PC-3 (cell line): ENCODE measurements around the gene VTCN1. TPM values are rescaled to one million over a fixed set of nuclear protein-coding genes. Genes with fewer than 3 reads are reported as not detected.

Experiments used
- ATAC-seq: fragments of 200-7000 bp; cut with Tn5 transposase; 2 replicates; pipeline ENCODE4 v1.9.1; 2020; ENCODE audit warnings: mild to moderate bottlenecking, moderate library complexity
- BruUV-seq: library from RNA; stranded (reverse); fragments of 400-500 nt; replicated peaks from 2 replicates; lab custom pipeline; 2021; lab: Mats Ljungman, UMichigan
- CTCF ChIA-PET: fragments of 300-600 bp; sonication (Branson Sonifier 250); formaldehyde crosslinking; loops from one replicate; lab custom pipeline; 2022; ENCODE audit warnings: antibody characterized with exemption; lab: Charles Lee
- POLR2A ChIA-PET: fragments of 300-600 bp; sonication (Branson Sonifier 250); formaldehyde crosslinking; loops from one replicate; lab custom pipeline; 2022; ENCODE audit warnings: antibody characterized with exemption; ENCODE audit not compliant: unreplicated experiment; lab: Charles Lee
- DNase-seq: peaks from one replicate; pipeline ENCODE4 v3.0.0-alpha.2; 2015
- H2AFZ ChIP-seq: fragments of 300-600 bp; sonication (generic); 2 replicates; pipeline ENCODE4 v1.6.0; 2016; ENCODE audit warnings: antibody characterized with exemption, low read length
- H3F3A ChIP-seq: fragments of 300-600 bp; sonication (generic); one replicate; pipeline ENCODE4 v1.6.0; 2017; ENCODE audit warnings: antibody characterized with exemption, low read length, control low read depth, mild to moderate bottlenecking; ENCODE audit not compliant: unreplicated experiment
- H3K27ac ChIP-seq: fragments of 300-600 bp; sonication (generic); 2 replicates; pipeline ENCODE4 v1.5.1; 2016; ENCODE audit warnings: mild to moderate bottlenecking, low read length
- H3K27me3 ChIP-seq: fragments of 300-600 bp; sonication (generic); 2 replicates; pipeline ENCODE4 v1.6.1; 2016; ENCODE audit warnings: low read length, mixed read lengths
- H3K36me3 ChIP-seq: fragments of 300-600 bp; sonication (generic); 2 replicates; pipeline ENCODE4 v1.6.1; 2016; ENCODE audit warnings: low read depth, mixed run types, low read length, mixed read lengths
- H3K4me1 ChIP-seq: fragments of 300-600 bp; sonication (generic); 2 replicates; pipeline ENCODE4 v1.5.1; 2016; ENCODE audit warnings: low read length; ENCODE audit not compliant: insufficient read depth
- H3K4me2 ChIP-seq: fragments of 300-600 bp; sonication (generic); 2 replicates; pipeline ENCODE4 v1.6.0; 2016; ENCODE audit warnings: low read length
- H3K4me3 ChIP-seq: fragments of 300-600 bp; sonication (generic); 2 replicates; pipeline ENCODE4 v1.5.1; 2016; ENCODE audit warnings: mild to moderate bottlenecking, low read length, mixed read lengths
- H3K79me2 ChIP-seq: fragments of 300-600 bp; sonication (generic); 2 replicates; pipeline ENCODE4 v1.6.1; 2017; ENCODE audit warnings: low read length, mixed read lengths
- H3K9ac ChIP-seq: fragments of 300-600 bp; sonication (generic); 2 replicates; pipeline ENCODE4 v1.6.0; 2016; ENCODE audit warnings: mild to moderate bottlenecking, low read length
- H3K9me2 ChIP-seq: fragments of 300-600 bp; sonication (generic); replicated peaks from 2 replicates; pipeline ENCODE4 v1.6.1; 2016; ENCODE audit warnings: mixed run types, low read length, mixed read lengths
- H3K9me3 ChIP-seq: fragments of 300-600 bp; sonication (generic); 2 replicates; pipeline ENCODE4 v1.6.1; 2016; ENCODE audit warnings: low read length, mixed read lengths
- H4K20me1 ChIP-seq: fragments of 300-600 bp; sonication (generic); 2 replicates; pipeline ENCODE4 v1.6.1; 2016; ENCODE audit warnings: low read length, mixed read lengths
- CTCF ChIP-seq: fragments of 300-600 bp; sonication (generic); conservative IDR thresholded peaks from 2 replicates; pipeline ENCODE4 v1.5.1; 2017; ENCODE audit warnings: antibody characterized with exemption, low read depth, mild to moderate bottlenecking, low read length
- EZH2 ChIP-seq: fragments of 300-600 bp; sonication (generic); IDR thresholded peaks from one replicate; pipeline ENCODE4 v1.6.1; 2017; ENCODE audit warnings: antibody characterized with exemption, mild to moderate bottlenecking, low read length; ENCODE audit not compliant: unreplicated experiment
- EZH2phosphoT487 ChIP-seq: fragments of 300-600 bp; sonication (generic); IDR thresholded peaks from 2 replicates; pipeline ENCODE4 v1.6.1; 2018; ENCODE audit warnings: mild to moderate bottlenecking, antibody characterized with exemption, low read length, borderline replicate concordance
- intact Hi-C: fragments of 100-400 bp; cut with micrococcal nuclease; formaldehyde crosslinking; loops from 2 replicates; pipeline ENCODE4 v1.9.0; 2023
- total RNA-seq: library from RNA; depleted of rRNA; stranded (reverse); fragments of >200 nt; gene quantifications from 2 replicates; pipeline ENCODE4 v1.2.3, GENCODE V29; 2014

The VTCN1 gene
- total RNA-seq, 1 experiment from 2014 or later: not detected

- no peak overlapping the region for H3K4me3 ChIP-seq
- no peak overlapping the region for H2AFZ ChIP-seq
- no peak for TF ChIP-seq EZH2phosphoT487
- no peak for TF ChIP-seq EZH2
- no peak for TF ChIP-seq CTCF
- DNase-seq: no peak
- H3K9me3 ChIP-seq: no peaks in the 10 kb centered on the region
- POLR2A ChIA-PET: no interaction called here
- no peaks in the 10 kb centered on the region for H3K36me3 ChIP-seq
- H3K79me2 ChIP-seq: no peaks in the 10 kb centered on the region
- no peaks in the 10 kb centered on the region for H3K4me1 ChIP-seq
- no peak for ATAC-seq
- no peaks in the 10 kb centered on the region for H3K27me3 ChIP-seq
- intact Hi-C loops: no loop called here
- no peaks in the 10 kb centered on the region for H4K20me1 ChIP-seq
- no peaks in the 10 kb centered on the region for H3K9me2 ChIP-seq
- H3K4me2 ChIP-seq: no peak overlapping the region
- BruUV-seq: no TSS peak
- H3K27ac ChIP-seq: no peak overlapping the region
- no peak overlapping the region for H3K9ac ChIP-seq
- CTCF ChIA-PET: no interaction called here
- no peaks in the 10 kb centered on the region for H3F3A ChIP-seq
Observed at GRCh38 chr1:117183112-117183511, 27.6 kb downstream of the VTCN1 start.

GRCh38 chr1:117182319-117182718 lies 28.4 kb downstream of the VTCN1 start:
- no TSS peak for BruUV-seq
- ChIA-PET CTCF (no interaction called here), POLR2A (no interaction called here)
- Histone ChIP-seq H3K36me3 (no peaks in the 10 kb centered on the region), H3K9ac (no peak overlapping the region), H3K4me3 (no peak overlapping the region), H3K27ac (no peak overlapping the region), H3K9me2 (no peaks in the 10 kb centered on the region), H2AFZ (no peak overlapping the region), H3K9me3 (no peaks in the 10 kb centered on the region), H4K20me1 (no peaks in the 10 kb centered on the region), H3K4me1 (no peaks in the 10 kb centered on the region), H3K79me2 (no peaks in the 10 kb centered on the region), H3F3A (no peaks in the 10 kb centered on the region), H3K27me3 (no peaks in the 10 kb centered on the region), H3K4me2 (no peak overlapping the region)
- intact Hi-C loops: no loop called here
- ATAC-seq (no peak), DNase-seq (no peak)
- TF ChIP-seq CTCF (no peak), EZH2 (no peak), EZH2phosphoT487 (no peak)

GRCh38 chr1:117181630-117182041 lies 29.1 kb downstream of the VTCN1 start:
- Histone ChIP-seq H2AFZ (no peak overlapping the region), H3K9me2 (no peaks in the 10 kb centered on the region), H3K9ac (no peak overlapping the region), H3K36me3 (no peaks in the 10 kb centered on the region), H3K79me2 (no peaks in the 10 kb centered on the region), H3K4me1 (no peaks in the 10 kb centered on the region), H3F3A (no peaks in the 10 kb centered on the region), H3K4me3 (no peak overlapping the region), H3K27ac (no peak overlapping the region), H4K20me1 (no peaks in the 10 kb centered on the region), H3K27me3 (no peaks in the 10 kb centered on the region), H3K4me2 (no peak overlapping the region), H3K9me3 (no peaks in the 10 kb centered on the region)
- DNase-seq: no peak
- no TSS peak for BruUV-seq
- intact Hi-C loops: no loop called here
- ChIA-PET POLR2A (no interaction called here), CTCF (no interaction called here)
- TF ChIP-seq EZH2phosphoT487 (no peak), EZH2 (no peak), CTCF (no peak)
- ATAC-seq: no peak
